IgD-negative memory B cell (primary cell): ENCODE results near the gene KCTD5. TPM values are rescaled to one million over a fixed set of nuclear protein-coding genes. Genes with fewer than 3 reads are reported as not detected.
A peak's percentile ranks its signal among the peaks of the same experiment; 100 is the strongest.

Experiments used
- H3K27ac Mint-ChIP-seq, 3 donors: one replicate each; pipeline ENCODE4 v1.8.0; 2020 to 2022; ENCODE audit warnings: mild to moderate bottlenecking in 3 of 3, mixed read lengths in 3 of 3, moderate library complexity in 1 of 3
- H3K27me3 Mint-ChIP-seq: one replicate; pipeline ENCODE4 v1.8.0; 2021; ENCODE audit warnings: mixed read lengths
- H3K36me3 Mint-ChIP-seq: one replicate; pipeline ENCODE4 v1.8.0; 2020; ENCODE audit warnings: mild to moderate bottlenecking, mixed read lengths
- H3K4me1 Mint-ChIP-seq, 3 donors: one replicate each; pipeline ENCODE4 v1.8.0; 2020 to 2022; ENCODE audit warnings: mixed read lengths in 3 of 3, mild to moderate bottlenecking in 1 of 3
- H3K4me3 Mint-ChIP-seq, 4 donors: one replicate each; pipeline ENCODE4 v1.8.0; 2020 to 2022; ENCODE audit warnings: mild to moderate bottlenecking in 4 of 4, mixed read lengths in 4 of 4, moderate library complexity in 3 of 4
- H3K9me3 Mint-ChIP-seq, 3 donors: one replicate each; pipeline ENCODE4 v1.8.0; 2020 to 2021; ENCODE audit warnings: mixed read lengths in 3 of 3, mild to moderate bottlenecking in 1 of 3
- polyA plus RNA-seq: library from polyadenylated mRNA; unstranded; fragments of 300-500 nt; fragmentation: Illumina TruSeq; gene quantifications from one replicate; pipeline ENCODE4 v1.2.3, GENCODE V29; 2021

KCTD5 gene
- polyA plus RNA-seq, 1 donor from 2014 or later, result 24.9 TPM

- Mint-ChIP-seq H3K9me3 (no peaks in the 10 kb centered on the region), H3K4me1 (peaks cover 0 to 2% (median 0%) of the 10 kb centered on the region in 3 donors), H3K36me3 (no peaks in the 10 kb centered on the region), H3K4me3 (no peak overlapping the region), H3K27me3 (no peaks in the 10 kb centered on the region), H3K27ac (no peak overlapping the region)
Observed at GRCh38 chr16:2707368-2708289, 25.3 kb downstream of the KCTD5 start.

GRCh38 chr16:2708290-2708639, 25.9 kb downstream of the KCTD5 start:
- H3K36me3 Mint-ChIP-seq, result no peaks in the 10 kb centered on the region
- peaks cover 0 to 2% (median 0%) of the 10 kb centered on the region in 3 donors for H3K4me1 Mint-ChIP-seq
- H3K4me3 Mint-ChIP-seq, result no peak overlapping the region
- H3K27me3 Mint-ChIP-seq, result no peaks in the 10 kb centered on the region
- H3K27ac Mint-ChIP-seq, result no peak overlapping the region
- no peaks in the 10 kb centered on the region for H3K9me3 Mint-ChIP-seq

DNA sequence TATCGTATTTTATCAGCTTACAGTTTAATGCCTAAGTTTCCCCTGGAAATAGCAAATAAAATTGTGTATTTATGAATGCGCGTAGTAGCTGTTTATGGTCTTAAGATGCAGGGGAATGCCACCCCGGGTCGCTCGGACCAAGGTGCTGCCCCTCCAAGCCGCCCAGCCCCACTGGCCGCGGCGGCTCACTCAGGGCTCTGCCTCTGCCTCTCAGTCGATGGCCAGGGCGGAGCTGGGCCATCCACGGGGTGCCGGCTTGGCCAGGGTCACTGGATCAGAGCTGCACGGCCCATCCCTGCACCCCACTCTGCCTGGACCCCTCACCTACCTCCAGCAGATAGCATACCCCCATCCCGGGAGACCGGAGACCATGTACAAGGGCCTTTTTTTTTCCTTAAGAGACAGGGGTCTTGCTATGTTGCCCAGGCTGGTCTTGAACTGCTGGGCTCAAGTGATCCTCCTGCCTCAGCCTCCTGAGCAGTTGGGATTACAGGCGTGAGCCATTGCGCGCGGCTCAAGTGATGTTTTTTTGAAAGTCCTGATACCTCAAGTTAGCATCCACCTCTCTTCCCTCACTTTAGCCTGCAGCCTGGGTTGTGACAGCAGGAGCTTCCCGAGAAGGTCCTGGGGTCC, 26.7 kb downstream of the KCTD5 start:
- H3K4me1 Mint-ChIP-seq, result peaks cover 0 to 2% (median 0%) of the 10 kb centered on the region in 3 donors
- no peak overlapping the region for H3K27ac Mint-ChIP-seq
- no peaks in the 10 kb centered on the region for H3K27me3 Mint-ChIP-seq
- H3K9me3 Mint-ChIP-seq, result no peaks in the 10 kb centered on the region
- H3K36me3 Mint-ChIP-seq, result no peaks in the 10 kb centered on the region
- no peak overlapping the region for H3K4me3 Mint-ChIP-seq

- Mint-ChIP-seq H3K4me3 (no peak overlapping the region), H3K4me1 (peaks cover 0 to 2% (median 0%) of the 10 kb centered on the region in 3 donors), H3K9me3 (no peaks in the 10 kb centered on the region), H3K27me3 (no peaks in the 10 kb centered on the region), H3K27ac (no peak overlapping the region), H3K36me3 (no peaks in the 10 kb centered on the region)
Observed at GRCh38 chr16:2709588-2709984, 27.3 kb downstream of the KCTD5 start.

- H3K27me3 Mint-ChIP-seq, result peaks cover 4% of the 10 kb centered on the region
- peaks cover 0 to 5% (median 0%) of the 10 kb centered on the region in 3 donors for H3K4me1 Mint-ChIP-seq
- H3K4me3 Mint-ChIP-seq, result no peak overlapping the region
- no peaks in the 10 kb centered on the region for H3K9me3 Mint-ChIP-seq
- no peaks in the 10 kb centered on the region for H3K36me3 Mint-ChIP-seq
- H3K27ac Mint-ChIP-seq, result no peak overlapping the region
Observed at GRCh38 chr16:2710021-2710710, 27.8 kb downstream of the KCTD5 start.

DNA sequence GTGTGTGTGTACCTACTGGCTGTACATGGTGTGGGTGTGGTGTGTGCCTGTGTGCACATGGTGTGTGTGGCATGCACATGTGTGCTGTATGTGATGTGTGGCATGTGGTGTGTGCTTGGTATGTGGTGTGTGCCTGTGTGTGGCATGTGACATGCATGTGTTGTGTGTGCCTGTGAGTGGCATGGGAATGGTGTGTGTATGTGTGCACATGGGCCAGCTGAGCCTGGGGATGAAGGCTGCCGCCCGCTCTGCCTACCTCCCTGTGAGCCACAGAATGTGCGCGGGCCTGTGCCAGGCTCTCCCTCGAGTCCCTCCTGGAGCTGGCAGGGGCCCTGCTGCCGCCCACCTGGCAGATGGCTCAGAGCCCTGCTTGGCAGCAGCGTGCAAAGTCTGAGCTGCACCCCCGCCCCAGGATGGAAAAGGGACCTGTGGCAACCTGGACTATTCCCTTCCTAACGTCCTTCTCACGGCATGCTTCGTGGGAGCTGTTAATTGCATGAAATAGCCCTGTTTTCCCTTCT, 28.4 kb downstream of the KCTD5 start:
- Mint-ChIP-seq H3K9me3 (no peaks in the 10 kb centered on the region), H3K27me3 (peaks cover 4% of the 10 kb centered on the region), H3K27ac (no peak overlapping the region), H3K4me1 (peaks cover 0 to 5% (median 0%) of the 10 kb centered on the region in 3 donors), H3K4me3 (peak overlapping the region in 1 of 4 donors; percentile 28), H3K36me3 (no peaks in the 10 kb centered on the region)

- no peak overlapping the region for H3K27ac Mint-ChIP-seq
- peaks cover 4% of the 10 kb centered on the region for H3K27me3 Mint-ChIP-seq
- H3K4me1 Mint-ChIP-seq, result peaks cover 0 to 5% (median 0%) of the 10 kb centered on the region in 3 donors
- H3K36me3 Mint-ChIP-seq, result no peaks in the 10 kb centered on the region
- no peaks in the 10 kb centered on the region for H3K9me3 Mint-ChIP-seq
- no peak overlapping the region for H3K4me3 Mint-ChIP-seq
Observed at GRCh38 chr16:2711370-2712062, 29.2 kb downstream of the KCTD5 start.

GRCh38 chr16:2712063-2712441, 29.7 kb downstream of the KCTD5 start:
- Mint-ChIP-seq H3K4me1 (peaks cover 0 to 5% (median 0%) of the 10 kb centered on the region in 3 donors), H3K36me3 (no peaks in the 10 kb centered on the region), H3K4me3 (no peak overlapping the region), H3K9me3 (no peaks in the 10 kb centered on the region), H3K27me3 (peaks cover 4% of the 10 kb centered on the region), H3K27ac (no peak overlapping the region)

DNA sequence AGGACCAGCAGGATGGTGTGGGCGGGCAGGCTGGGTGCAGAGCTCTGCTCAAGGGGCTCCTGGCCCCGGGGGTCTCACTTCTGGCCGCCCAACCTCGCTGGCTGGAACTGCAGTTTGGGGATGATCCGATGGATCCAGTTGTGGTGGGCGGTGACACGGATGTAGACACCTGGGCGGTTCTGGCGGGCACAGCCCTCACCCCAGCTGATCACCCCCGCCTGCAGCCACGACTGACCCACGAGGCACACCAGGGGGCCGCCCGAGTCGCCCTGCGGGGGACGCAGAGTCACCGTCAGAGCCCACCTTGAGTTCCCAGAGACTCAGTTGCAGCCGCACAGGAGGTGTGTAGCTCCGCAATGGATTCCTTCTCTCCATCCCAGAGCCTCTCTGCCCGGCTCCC, 30.2 kb downstream of the KCTD5 start:
- H3K9me3 Mint-ChIP-seq, result no peaks in the 10 kb centered on the region
- H3K27ac Mint-ChIP-seq, result no peak overlapping the region
- H3K36me3 Mint-ChIP-seq, result no peaks in the 10 kb centered on the region
- H3K27me3 Mint-ChIP-seq, result peaks cover 4% of the 10 kb centered on the region
- H3K4me3 Mint-ChIP-seq, result no peak overlapping the region
- H3K4me1 Mint-ChIP-seq, result peaks cover 0 to 5% (median 0%) of the 10 kb centered on the region in 3 donors

- peaks cover 0 to 5% (median 0%) of the 10 kb centered on the region in 3 donors for H3K4me1 Mint-ChIP-seq
- peak overlapping the region in 1 of 3 donors; percentile 58 for H3K27ac Mint-ChIP-seq
- H3K27me3 Mint-ChIP-seq, result peaks cover 4% of the 10 kb centered on the region
- no peaks in the 10 kb centered on the region for H3K36me3 Mint-ChIP-seq
- H3K9me3 Mint-ChIP-seq, result no peaks in the 10 kb centered on the region
- H3K4me3 Mint-ChIP-seq, result no peak overlapping the region
Observed at GRCh38 chr16:2713523-2713922, 31.2 kb downstream of the KCTD5 start.

GRCh38 chr16:2713985-2714774, 31.9 kb downstream of the KCTD5 start:
- no peaks in the 10 kb centered on the region for H3K36me3 Mint-ChIP-seq
- peaks cover 4% of the 10 kb centered on the region for H3K27me3 Mint-ChIP-seq
- peaks cover 0 to 5% (median 0%) of the 10 kb centered on the region in 3 donors for H3K4me1 Mint-ChIP-seq
- peak overlapping the region in 1 of 4 donors; percentile 73 for H3K4me3 Mint-ChIP-seq
- no peaks in the 10 kb centered on the region for H3K9me3 Mint-ChIP-seq
- peak overlapping the region in 2 of 3 donors; percentile 58 to 67 for H3K27ac Mint-ChIP-seq

DNA sequence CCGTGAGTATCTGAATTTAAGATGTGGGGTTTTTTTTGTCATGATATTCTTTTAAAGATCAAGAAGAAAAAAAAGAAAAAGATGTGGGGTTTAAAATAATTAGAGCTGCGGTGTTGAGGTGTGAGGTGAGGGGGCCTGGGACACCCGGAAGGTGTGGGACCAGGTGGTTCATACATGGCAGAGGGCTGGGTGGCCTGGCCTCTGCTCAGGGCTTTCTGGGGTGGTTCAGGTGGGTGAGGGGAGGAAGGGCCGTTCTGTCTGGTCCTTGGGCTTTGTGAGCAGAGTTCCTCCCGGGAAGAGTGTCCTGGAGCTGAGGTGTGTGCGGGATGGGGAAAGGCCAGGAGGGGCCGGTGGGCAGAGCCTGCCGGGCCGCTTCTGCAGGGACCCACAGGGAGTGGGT, 32.7 kb downstream of the KCTD5 start:
- Mint-ChIP-seq H3K27me3 (peaks cover 4% of the 10 kb centered on the region), H3K9me3 (no peaks in the 10 kb centered on the region), H3K4me1 (peaks cover 0 to 5% (median 0%) of the 10 kb centered on the region in 3 donors), H3K4me3 (no peak overlapping the region), H3K36me3 (no peaks in the 10 kb centered on the region), H3K27ac (peak overlapping the region in 1 of 3 donors; percentile 67)

DNA sequence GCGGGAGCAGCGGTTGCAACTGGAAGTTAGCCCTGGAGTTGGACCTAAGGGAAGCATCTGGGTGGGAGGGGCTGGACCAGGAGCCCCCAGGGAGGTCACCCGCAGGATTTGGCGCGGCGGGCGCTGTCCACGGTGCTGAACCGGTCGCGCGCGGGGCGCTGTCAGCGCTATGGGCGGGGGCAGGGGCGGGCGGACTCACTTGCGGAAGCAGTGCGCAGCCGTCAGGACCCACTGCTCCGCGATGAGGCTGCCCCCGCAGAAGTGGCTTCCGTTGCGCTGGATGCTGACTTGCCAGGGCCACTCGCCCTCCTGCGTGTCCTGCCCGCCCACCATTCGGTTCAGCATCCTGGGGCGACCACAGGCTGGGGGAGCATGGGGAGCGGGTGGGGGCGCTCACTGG, 33.2 kb downstream of the KCTD5 start:
- peaks cover 0 to 5% (median 0%) of the 10 kb centered on the region in 3 donors for H3K4me1 Mint-ChIP-seq
- no peak overlapping the region for H3K27ac Mint-ChIP-seq
- no peaks in the 10 kb centered on the region for H3K36me3 Mint-ChIP-seq
- H3K9me3 Mint-ChIP-seq, result no peaks in the 10 kb centered on the region
- H3K27me3 Mint-ChIP-seq, result peaks cover 4% of the 10 kb centered on the region
- H3K4me3 Mint-ChIP-seq, result no peak overlapping the region
